T-cell (primary cell): ENCODE data around the gene ZC3H13. TPM values are rescaled to one million over a fixed set of nuclear protein-coding genes. Genes with fewer than 3 reads are reported as not detected.

Experiments
- ATAC-seq, 4 experiments: fragments of 200-7000 bp in 3 of 4; fragments of 150-1000 bp in 1 of 4; cut with Tn5 transposase; replicated peaks in 1 of 4; 1 replicate in 3 of 4; 2 replicates in 1 of 4; pipeline ENCODE4 v1.10.0; 2021; ENCODE audit warnings: moderate library complexity in 3 of 4, mild to moderate bottlenecking in 2 of 4, moderate number of reproducible peaks in 1 of 4
- CTCF ChIA-PET, 2 donors: fragments of 300-600 bp; sonication (Branson Sonifier 250); formaldehyde crosslinking; loops; one replicate each; lab custom pipeline; 2022; ENCODE audit warnings: antibody characterized with exemption in 2 of 2; lab: Charles Lee
- POLR2A ChIA-PET, 2 donors: fragments of 300-600 bp; sonication (Branson Sonifier 250); formaldehyde crosslinking; loops; one replicate each; lab custom pipeline; 2022; ENCODE audit warnings: antibody characterized with exemption in 2 of 2; lab: Charles Lee
- DNase-seq, 35 experiments: peaks; one replicate each; pipeline versions ENCODE4 v3.0.0 to v3.0.0-alpha.2; 2013 to 2023
- H3K27ac ChIP-seq: one replicate; pipeline ENCODE4 v1.5.1; 2013; ENCODE audit warnings: low read length
- H3K27me3 ChIP-seq, 2 experiments: replicated peaks in 1 of 2; 1 replicate in 1 of 2; 2 replicates in 1 of 2; pipeline versions ENCODE4 v1.6.1 to v1.7.0; 2013; ENCODE audit warnings: low read length in 1 of 2, mixed read lengths in 1 of 2; ENCODE audit not compliant: control insufficient read depth in 2 of 2, insufficient read depth in 2 of 2; ENCODE audit errors: extremely low read depth in 1 of 2
- H3K36me3 ChIP-seq, 2 donors: 1 replicate in 1 of 2; 2 replicates in 1 of 2; pipeline versions ENCODE4 v1.6.1 to v1.7.0; 2013; ENCODE audit warnings: low read length in 1 of 2; ENCODE audit not compliant: control insufficient read depth in 2 of 2, insufficient read depth in 1 of 2; ENCODE audit errors: extremely low read depth in 1 of 2
- H3K4me1 ChIP-seq, 2 experiments: 1 replicate in 1 of 2; 2 replicates in 1 of 2; pipeline versions ENCODE4 v1.6.1 to v1.7.0; 2013; ENCODE audit warnings: low read length in 2 of 2, mixed read lengths in 1 of 2; ENCODE audit not compliant: insufficient read depth in 2 of 2, control insufficient read depth in 1 of 2; ENCODE audit errors: extremely low read depth in 1 of 2
- H3K4me3 ChIP-seq, 2 donors: 1 replicate in 1 of 2; 2 replicates in 1 of 2; pipeline versions ENCODE4 v1.5.1 to v1.7.0; 2013; ENCODE audit warnings: mild to moderate bottlenecking in 2 of 2, low read length in 1 of 2, moderate library complexity in 1 of 2; ENCODE audit not compliant: control insufficient read depth in 1 of 2; ENCODE audit errors: extremely low read depth in 1 of 2
- H3K9me3 ChIP-seq: 2 replicates; pipeline ENCODE4 v1.7.0; 2013
- H3K27ac Mint-ChIP-seq, 2 donors: one replicate each; pipeline ENCODE4 v1.8.0; 2020 to 2021; ENCODE audit warnings: mild to moderate bottlenecking in 2 of 2, mixed read lengths in 2 of 2
- H3K27me3 Mint-ChIP-seq, 2 donors: one replicate each; pipeline ENCODE4 v1.8.0; 2021 to 2022; ENCODE audit warnings: mixed read lengths in 2 of 2
- H3K36me3 Mint-ChIP-seq: one replicate; pipeline ENCODE4 v1.8.0; 2021; ENCODE audit warnings: mixed read lengths
- H3K4me1 Mint-ChIP-seq, 3 donors: one replicate each; pipeline ENCODE4 v1.8.0; 2020 to 2022; ENCODE audit warnings: mixed read lengths in 3 of 3, mild to moderate bottlenecking in 1 of 3
- H3K4me3 Mint-ChIP-seq, 3 donors: one replicate each; pipeline ENCODE4 v1.8.0; 2020 to 2022; ENCODE audit warnings: mild to moderate bottlenecking in 3 of 3, mixed read lengths in 3 of 3, moderate library complexity in 3 of 3
- H3K9me3 Mint-ChIP-seq, 3 donors: one replicate each; pipeline ENCODE4 v1.8.0; 2020 to 2022; ENCODE audit warnings: mixed read lengths in 3 of 3
- WGBS: methylation state at CpG from one replicate; pipeline ENCODE4 v1.1.5; 2013; ENCODE audit warnings: missing lambda C conversion rate; ENCODE audit not compliant: insufficient coverage; 5-methylcytosine and 5-hydroxymethylcytosine counted together
- total RNA-seq, 35 experiments: library from RNA in 6 of 35; stranded (reverse) in 6 of 35; fragments of 120-200 nt in 1 of 35; gene quantifications; one replicate each; pipeline versions ENCODE4 v1.2.1 to v1.2.4 and lab custom pipeline; 2013 to 2026

Gene ZC3H13
- total RNA-seq, 5 donors from 2014 or later (not counting 1 experiment from before 2014, with no cell fraction given): 41.9 to 61.5 (median 58.4) TPM

DNA sequence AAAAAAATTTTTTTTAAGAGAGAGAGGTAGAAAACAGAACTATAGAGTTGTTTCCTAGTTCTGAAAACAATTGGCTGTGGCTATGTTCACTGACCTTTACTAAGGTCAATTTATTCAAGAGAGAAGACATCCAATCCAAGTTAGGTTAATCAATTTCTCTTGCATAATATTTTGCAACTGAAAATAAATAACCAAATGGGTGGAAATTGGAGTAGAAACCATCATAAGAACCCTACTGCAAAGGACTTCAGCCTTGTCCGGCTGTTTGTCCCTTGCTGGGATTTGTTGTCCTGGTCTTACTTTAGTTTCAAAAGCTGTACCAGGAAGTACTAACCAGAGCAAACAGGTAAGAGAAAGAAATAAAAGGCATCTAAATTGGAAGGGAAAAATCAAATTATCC is 23.3 kb upstream of the ZC3H13 start:
- peaks cover 0 to 2% of the 10 kb centered on the region in 2 experiments for H3K4me1 ChIP-seq
- no peak overlapping the region for H3K27ac ChIP-seq
- no peak for ATAC-seq
- CTCF ChIA-PET: no interaction called here
- Mint-ChIP-seq H3K4me3 (no peak overlapping the region), H3K27me3 (no peaks in the 10 kb centered on the region), H3K9me3 (peaks cover 0 to 3% (median 3%) of the 10 kb centered on the region in 3 donors), H3K4me1 (peaks cover 12 to 13% (median 13%) of the 10 kb centered on the region in 3 donors), H3K36me3 (no peaks in the 10 kb centered on the region), H3K27ac (no peak overlapping the region)
- DNase-seq: no peak
- no peaks in the 10 kb centered on the region for H3K36me3 ChIP-seq
- H3K4me3 ChIP-seq: no peak overlapping the region
- no peaks in the 10 kb centered on the region for H3K27me3 ChIP-seq
- POLR2A ChIA-PET: no interaction called here
- 100% methylated on average over 1 of the region's 1 CpG for WGBS
- no peaks in the 10 kb centered on the region for H3K9me3 ChIP-seq

DNA sequence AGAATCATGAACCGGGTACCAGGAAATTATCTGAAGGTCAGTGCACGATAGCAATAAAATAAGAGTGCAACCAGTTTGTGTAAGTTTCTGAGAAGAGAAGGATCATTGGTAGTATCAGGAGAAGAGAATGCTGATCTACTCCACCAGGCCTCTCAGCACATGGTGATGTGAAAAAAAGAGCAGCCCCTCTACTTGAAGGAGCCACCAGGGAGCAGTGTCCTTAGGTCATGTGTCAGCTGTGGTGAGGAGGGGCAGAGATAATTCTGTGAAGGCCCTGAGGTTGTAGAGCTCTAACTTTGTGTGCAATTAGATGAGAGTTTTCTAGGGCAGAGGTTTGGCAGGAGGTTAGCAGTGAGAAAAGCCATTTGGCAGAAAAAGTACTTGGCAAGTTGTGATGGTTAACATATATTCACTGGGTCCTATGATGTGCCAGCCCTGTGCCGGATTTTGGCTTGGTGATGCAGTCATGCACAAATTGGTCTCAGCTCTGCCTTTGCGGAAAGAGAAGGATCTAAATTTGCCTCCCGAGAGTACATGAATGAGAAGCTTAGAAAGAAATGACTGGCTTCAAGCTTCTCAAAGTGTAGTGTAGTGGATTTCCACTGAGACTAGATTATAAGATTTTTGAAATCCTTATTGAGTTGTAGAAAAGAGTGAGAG is 19.2 kb upstream of the ZC3H13 start:
- no peaks in the 10 kb centered on the region for H3K4me1 Mint-ChIP-seq
- no peak for ATAC-seq
- POLR2A ChIA-PET: no interaction called here

DNA sequence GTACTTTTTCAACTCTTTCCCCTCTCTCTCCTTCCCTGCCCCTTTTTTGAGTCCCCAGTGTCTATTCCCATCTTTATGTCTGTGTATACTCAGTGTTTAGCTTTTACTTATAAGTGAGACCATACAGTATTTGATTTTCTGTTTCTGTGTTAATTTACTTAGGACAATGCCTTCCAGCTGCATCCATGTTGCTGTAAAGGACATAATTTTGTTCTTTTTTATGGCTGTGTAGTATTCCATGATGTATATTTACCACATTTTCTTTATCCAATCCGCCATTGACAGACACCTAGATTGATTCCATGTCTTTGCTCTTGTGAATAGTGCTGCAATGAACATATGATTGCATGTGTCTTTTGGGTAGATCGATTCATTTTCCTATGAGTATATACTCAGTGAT is 10.7 kb upstream of the ZC3H13 start:
- DNase-seq (no peak), ATAC-seq (no peak)
- ChIA-PET POLR2A (no interaction called here), CTCF (interaction anchor here in 1 of 2 donors (1.1 kb wide), 1 partner anchor 66 kb away, joined by 4 read pairs; no protein-coding TSS in a partner anchor)
- Mint-ChIP-seq H3K27me3 (peaks cover 5 to 7% of the 10 kb centered on the region in 2 donors), H3K9me3 (peaks cover 0 to 4% (median 3%) of the 10 kb centered on the region in 3 donors), H3K4me3 (no peak overlapping the region), H3K27ac (no peak overlapping the region), H3K36me3 (peaks cover 3% of the 10 kb centered on the region), H3K4me1 (no peaks in the 10 kb centered on the region)
- WGBS: no CpG with 5 or more reads among the region's 2 CpGs
- Histone ChIP-seq H3K27me3 (no peaks in the 10 kb centered on the region), H3K9me3 (no peaks in the 10 kb centered on the region), H3K4me1 (no peaks in the 10 kb centered on the region), H3K36me3 (no peaks in the 10 kb centered on the region), H3K27ac (no peak overlapping the region), H3K4me3 (no peak overlapping the region)

More for the DNA sequence above, 19.2 kb upstream of the ZC3H13 start:
- H3K27ac ChIP-seq: no peak overlapping the region
- WGBS: 88% methylated on average over 4 of the region's 5 CpGs
- H3K4me3 Mint-ChIP-seq: no peak overlapping the region
- H3K4me3 ChIP-seq: no peak overlapping the region
- no peaks in the 10 kb centered on the region for H3K27me3 ChIP-seq
- no peaks in the 10 kb centered on the region for H3K9me3 ChIP-seq
- H3K27ac Mint-ChIP-seq: no peak overlapping the region
- H3K36me3 ChIP-seq: no peaks in the 10 kb centered on the region
- CTCF ChIA-PET: interaction anchor here in 1 of 2 donors (0.5 to 0.6 kb wide), 3 partner anchors 9 to 251 kb away, joined by 3 to 6 read pairs (median 5); no protein-coding TSS in a partner anchor
- no peaks in the 10 kb centered on the region for H3K36me3 Mint-ChIP-seq
- no peaks in the 10 kb centered on the region for H3K4me1 ChIP-seq
- DNase-seq: peak in 2 of 35 experiments; percentile 2 to 14
- H3K9me3 Mint-ChIP-seq: no peaks in the 10 kb centered on the region
- H3K27me3 Mint-ChIP-seq: no peaks in the 10 kb centered on the region

DNA sequence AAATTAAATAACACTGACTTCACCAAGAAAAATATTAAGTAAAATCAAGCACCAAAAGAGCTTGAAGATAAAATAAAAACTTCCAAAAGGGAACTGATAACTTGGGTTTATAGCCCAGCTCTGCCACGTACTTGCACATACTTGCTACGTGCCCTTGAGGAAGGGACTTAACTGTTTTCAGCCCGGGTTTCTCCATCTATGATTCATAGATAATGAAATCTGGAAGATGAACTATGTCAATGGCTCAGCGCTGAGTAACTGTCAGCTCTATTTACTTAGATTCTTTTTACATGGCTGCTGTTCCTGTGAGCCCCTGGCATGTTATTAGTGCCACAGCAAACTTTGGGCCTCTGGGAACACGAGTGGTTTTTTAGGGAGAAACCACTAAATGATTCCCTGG is 9.6 kb upstream of the ZC3H13 start:
- H3K4me3 ChIP-seq: no peak overlapping the region
- Mint-ChIP-seq H3K4me1 (no peaks in the 10 kb centered on the region), H3K27me3 (peaks cover 5 to 7% of the 10 kb centered on the region in 2 donors), H3K27ac (no peak overlapping the region), H3K9me3 (peaks cover 0 to 4% (median 3%) of the 10 kb centered on the region in 3 donors), H3K4me3 (no peak overlapping the region), H3K36me3 (peaks cover 3% of the 10 kb centered on the region)
- H3K27me3 ChIP-seq: no peaks in the 10 kb centered on the region
- no peaks in the 10 kb centered on the region for H3K4me1 ChIP-seq
- H3K36me3 ChIP-seq: no peaks in the 10 kb centered on the region
- ChIA-PET CTCF (interaction anchor here in 1 of 2 donors (1.1 kb wide), 1 partner anchor 67 kb away, joined by 4 read pairs; no protein-coding TSS in a partner anchor), POLR2A (no interaction called here)
- WGBS: 71% methylated on average over 1 of the region's 5 CpGs
- H3K27ac ChIP-seq: no peak overlapping the region
- ATAC-seq (no peak), DNase-seq (no peak)
- H3K9me3 ChIP-seq: no peaks in the 10 kb centered on the region

DNA sequence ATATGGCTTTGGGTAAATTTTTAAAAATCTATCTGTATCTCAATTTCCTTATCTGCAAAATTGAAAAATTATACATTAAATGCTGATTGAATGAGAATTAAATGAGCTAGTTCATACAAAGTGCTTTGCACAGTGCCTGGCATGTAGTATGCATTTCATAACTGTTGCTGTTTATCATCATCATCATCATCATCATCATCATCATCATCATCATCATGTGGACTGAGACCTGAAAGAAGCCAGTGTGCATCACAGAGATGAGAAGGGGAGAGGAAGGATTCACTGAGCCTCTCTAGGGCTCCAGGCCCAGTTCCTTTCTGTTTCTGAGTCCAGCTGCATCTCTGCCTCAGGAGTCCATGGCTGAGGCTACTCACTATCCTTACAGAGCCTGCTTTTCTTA is 6.9 kb upstream of the ZC3H13 start:
- H3K4me1 ChIP-seq: no peaks in the 10 kb centered on the region
- H3K36me3 ChIP-seq: no peaks in the 10 kb centered on the region
- Mint-ChIP-seq H3K27me3 (peaks cover 4 to 13% of the 10 kb centered on the region in 2 donors), H3K27ac (no peak overlapping the region), H3K9me3 (peaks cover 0 to 4% (median 3%) of the 10 kb centered on the region in 3 donors), H3K4me1 (no peaks in the 10 kb centered on the region), H3K36me3 (peaks cover 3% of the 10 kb centered on the region), H3K4me3 (no peak overlapping the region)
- ATAC-seq (no peak), DNase-seq (no peak)
- no peak overlapping the region for H3K4me3 ChIP-seq
- CTCF ChIA-PET: no interaction called here
- H3K27me3 ChIP-seq: no peaks in the 10 kb centered on the region
- H3K27ac ChIP-seq: no peak overlapping the region
- H3K9me3 ChIP-seq: no peaks in the 10 kb centered on the region
- POLR2A ChIA-PET: interaction anchor here in 1 of 2 donors (0.6 kb wide), 1 partner anchor 34 kb away, joined by 3 read pairs; no protein-coding TSS in a partner anchor

DNA sequence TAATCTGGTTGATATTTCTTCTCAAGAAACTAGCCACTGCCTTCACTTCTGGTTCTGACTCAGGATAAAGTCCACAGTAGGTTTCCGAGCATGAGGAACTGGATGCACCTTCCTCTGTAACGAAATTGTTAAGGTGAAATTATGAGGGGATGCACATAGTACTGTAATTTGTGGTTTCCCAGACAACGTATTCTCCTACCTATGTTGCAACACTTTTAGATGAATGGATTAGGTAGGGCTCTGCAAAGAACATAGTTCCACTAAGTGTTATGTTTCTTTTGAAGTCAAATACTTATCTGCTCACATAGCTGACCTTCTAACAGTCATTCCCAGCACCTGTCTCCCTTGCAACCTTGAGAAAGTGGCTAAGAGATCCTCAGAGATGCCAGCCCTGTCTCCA is 5.7 kb upstream of the ZC3H13 start:
- WGBS: 100% methylated on average over 1 of the region's 3 CpGs
- H3K9me3 Mint-ChIP-seq: peaks cover 0 to under 1% (median under 1%) of the 10 kb centered on the region in 3 donors
- POLR2A ChIA-PET: no interaction called here

More for the DNA sequence above, 5.7 kb upstream of the ZC3H13 start:
- H3K27ac Mint-ChIP-seq: no peak overlapping the region
- no peak for ATAC-seq
- Histone ChIP-seq H3K36me3 (no peaks in the 10 kb centered on the region), H3K9me3 (no peaks in the 10 kb centered on the region), H3K4me1 (peaks cover 0 to 3% of the 10 kb centered on the region in 2 experiments), H3K27me3 (no peaks in the 10 kb centered on the region), H3K4me3 (no peak overlapping the region), H3K27ac (no peak overlapping the region)
- H3K4me3 Mint-ChIP-seq: no peak overlapping the region
- CTCF ChIA-PET: no interaction called here
- peaks cover 4% of the 10 kb centered on the region in 3 donors for H3K4me1 Mint-ChIP-seq
- DNase-seq: no peak
- H3K36me3 Mint-ChIP-seq: peaks cover under 1% of the 10 kb centered on the region
- H3K27me3 Mint-ChIP-seq: peaks cover 5 to 17% of the 10 kb centered on the region in 2 donors
